Posterior cingulate gyrus (tissue), 11 donors: ENCODE results near the gene CHRNA9.

Experiments used
- DNase-seq, 10 donors: peaks; one replicate each; pipeline versions ENCODE4 v3.0.0 to v3.0.0-alpha.2; 2020 to 2021; ENCODE audit warnings: mixed read lengths in 3 of 10
- intact Hi-C: fragments of 100-400 bp; cut with DNase I; formaldehyde crosslinking; loops from one replicate; pipeline ENCODE4 v1.15.1; 2023

CHRNA9 gene

DNA sequence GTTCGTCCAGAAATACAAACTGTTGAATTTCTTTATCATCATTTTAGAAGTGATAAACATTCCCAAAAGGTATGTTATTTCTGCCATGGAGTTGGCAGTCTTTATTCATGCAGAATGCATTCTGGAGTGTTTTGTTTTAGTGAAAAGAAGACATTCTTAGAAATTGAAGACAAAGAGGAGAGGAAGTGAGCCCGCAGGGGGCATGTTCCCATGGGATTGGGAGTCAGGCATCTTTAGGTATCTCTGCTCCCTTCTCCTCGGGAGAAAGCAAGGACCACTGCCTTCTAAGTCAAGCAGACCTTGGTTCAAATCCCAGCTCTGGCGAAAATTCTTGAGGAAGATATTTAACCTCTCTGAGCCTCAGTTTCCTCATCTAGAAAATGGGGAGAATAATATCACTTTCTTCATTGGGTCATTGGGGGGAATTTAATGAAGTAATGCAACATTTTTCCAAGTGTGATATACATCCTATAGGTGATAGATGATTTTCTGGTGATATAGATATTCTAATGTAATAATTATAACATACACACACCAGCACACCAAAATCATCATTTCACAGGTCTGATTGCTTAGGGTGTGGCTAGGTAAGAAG, 26.5 kb upstream of the CHRNA9 start:
- intact Hi-C loops: loop anchor here (1.0 to 2.0 kb wide), 3 partner anchors 158 to 840 kb away; partner anchors contain the start of gene N4BP2
- DNase-seq: no peak

DNA sequence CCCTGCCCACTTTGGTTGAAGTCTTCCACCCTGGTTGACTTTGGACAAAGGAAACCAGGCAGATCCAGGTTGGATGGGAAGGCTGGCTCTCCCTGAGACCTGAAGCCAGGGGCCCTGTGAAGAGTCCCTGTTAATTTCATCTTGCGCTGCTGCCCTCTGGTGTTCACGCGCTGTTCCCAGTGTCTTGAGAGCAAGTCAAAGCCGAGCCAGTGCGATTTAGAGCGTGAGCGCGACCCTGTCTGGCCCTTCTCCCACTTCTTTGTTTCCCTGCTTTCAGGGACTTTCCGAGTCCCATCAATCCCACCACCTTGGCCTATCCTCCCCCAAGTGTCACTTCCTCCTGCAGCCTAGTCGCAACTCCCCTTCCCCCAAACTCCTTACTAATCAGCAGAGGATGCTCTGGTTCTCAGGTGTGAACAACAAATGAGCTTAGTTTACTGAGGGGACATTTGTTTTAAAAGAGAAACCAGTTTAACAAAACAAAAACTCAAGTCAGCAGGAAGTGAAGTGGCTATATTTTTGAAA, 25.8 kb upstream of the CHRNA9 start:
- intact Hi-C loops: loop anchor here (1.0 to 2.0 kb wide), 3 partner anchors 159 to 841 kb away; partner anchors contain the start of gene N4BP2
- peak; percentile 72 to 98 (median 88) for DNase-seq

DNA sequence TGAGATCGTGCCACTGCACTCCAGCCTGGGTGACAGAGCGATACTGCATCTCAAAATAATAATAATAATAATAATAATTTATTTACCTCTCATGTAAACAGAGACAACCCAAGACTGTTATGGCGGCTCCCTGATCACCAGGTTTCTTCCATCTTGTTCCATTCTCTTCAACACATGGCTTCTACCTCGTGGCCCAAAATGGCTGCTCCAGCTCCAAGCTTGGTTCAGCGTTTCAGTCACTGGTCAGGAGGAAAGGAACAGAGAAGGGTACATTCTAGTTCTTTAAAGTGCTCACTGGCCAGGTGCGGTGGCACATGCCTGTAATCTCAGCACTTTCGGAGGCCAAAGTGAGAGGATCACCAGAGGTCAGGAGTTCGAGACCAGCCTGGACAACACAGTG, 24.9 kb upstream of the CHRNA9 start:
- intact Hi-C loops: no loop called here
- no peak for DNase-seq

DNA sequence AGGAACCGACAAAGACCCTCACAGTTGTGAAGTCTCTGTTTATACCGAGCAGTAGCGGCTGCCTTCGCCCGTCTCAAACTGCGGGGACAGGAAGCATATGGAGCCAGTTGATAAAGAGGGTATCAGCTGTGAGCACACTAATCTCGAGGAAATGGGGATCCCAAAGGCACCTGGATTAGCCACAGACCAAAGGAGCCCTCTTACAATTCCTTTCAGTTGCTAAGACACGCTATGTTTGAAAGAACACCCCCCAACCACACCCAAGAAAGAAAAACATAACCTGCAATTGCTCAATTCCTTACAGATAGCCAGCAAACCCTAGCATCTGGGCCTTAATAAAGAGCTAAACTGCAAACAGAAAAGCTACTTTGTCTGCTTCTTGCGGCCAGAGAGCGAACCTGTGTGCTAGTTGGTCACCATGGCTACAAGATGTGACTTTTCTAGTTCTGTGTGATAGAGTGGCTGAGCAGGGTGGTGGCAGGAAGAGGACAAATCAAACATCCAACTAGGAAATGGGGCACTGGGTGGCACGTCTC, 23.3 kb upstream of the CHRNA9 start:
- intact Hi-C loops: no loop called here
- DNase-seq: no peak

DNA sequence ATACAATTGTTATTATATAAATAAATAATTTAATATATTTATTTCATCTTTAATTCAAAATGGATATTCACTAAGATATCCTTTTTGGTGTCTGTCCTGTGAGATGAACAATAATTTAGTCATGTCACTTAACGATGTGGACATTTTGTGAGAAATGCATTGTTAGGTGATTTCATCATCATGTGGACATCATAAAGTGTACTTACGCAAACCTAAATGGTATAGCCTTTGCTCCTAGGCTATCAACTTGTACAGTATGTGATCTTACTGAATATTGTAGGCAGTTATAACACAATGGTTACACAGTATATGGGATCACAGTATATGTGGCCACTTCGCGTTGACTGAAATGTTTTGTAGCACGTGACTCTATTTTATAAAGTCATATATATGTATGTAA, 20.2 kb upstream of the CHRNA9 start:
- DNase-seq: no peak
- intact Hi-C loops: no loop called here

DNA sequence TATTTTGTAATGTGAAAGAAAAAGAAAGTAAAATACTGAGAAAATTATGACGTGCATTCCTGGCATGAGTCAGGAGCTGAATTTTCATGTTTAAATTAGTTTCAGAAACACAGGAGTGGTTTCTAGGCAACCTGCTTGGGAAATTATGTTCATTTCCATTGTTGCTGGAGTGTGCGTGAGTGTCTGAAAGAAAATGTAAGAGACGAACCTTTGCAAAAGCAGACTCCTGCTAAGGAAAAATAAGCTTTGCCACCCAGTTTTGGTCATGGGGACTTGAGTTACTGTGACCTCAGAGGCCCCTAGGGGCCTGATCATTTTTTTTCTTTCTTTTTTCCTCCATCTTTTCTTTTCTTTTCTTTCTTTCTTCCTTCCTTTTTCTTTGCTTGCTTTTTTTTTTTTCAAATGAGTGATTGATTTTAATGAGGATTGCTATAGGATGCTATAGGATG, 18.8 kb upstream of the CHRNA9 start:
- DNase-seq: no peak
- intact Hi-C loops: no loop called here

DNA sequence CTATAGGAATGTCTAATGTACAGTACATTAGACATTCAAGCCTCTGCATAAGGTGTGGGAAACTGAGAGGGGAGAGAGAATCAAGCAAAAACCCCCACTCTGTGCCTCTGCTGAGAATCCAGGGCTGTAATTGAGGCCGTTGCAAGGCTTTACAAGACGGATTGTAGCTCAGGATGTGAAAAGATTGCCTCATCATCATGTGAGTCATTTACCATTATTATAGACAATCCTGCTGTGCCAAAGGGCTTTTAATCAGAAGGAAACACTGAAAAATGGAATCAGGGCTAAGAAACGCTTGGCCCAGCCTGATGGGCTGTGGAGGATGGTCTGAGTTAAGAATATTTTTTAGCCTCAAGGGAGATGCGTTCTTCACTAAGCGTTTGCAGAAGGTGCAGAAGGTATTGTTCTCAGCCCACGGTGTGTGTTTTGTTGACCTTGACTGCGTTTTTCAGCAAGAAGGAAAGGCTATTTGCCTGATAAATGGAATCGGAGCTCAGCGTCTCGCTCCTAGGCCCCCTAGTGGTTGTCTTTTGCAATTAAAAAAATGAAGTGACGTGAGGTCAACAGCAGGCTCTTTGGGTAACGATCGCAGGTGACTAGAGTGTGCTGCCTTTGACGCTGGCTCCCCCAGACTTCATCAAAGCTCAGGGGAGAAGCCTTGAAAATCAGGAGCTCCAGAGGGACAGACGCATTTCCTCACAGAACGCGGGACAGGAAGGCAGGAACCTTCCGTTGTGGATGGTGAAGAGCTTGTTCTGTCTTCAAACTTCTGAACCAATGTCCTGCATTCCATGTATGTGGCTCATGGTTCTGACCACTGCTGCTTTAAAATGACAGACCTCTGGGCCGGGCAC, 18.1 kb upstream of the CHRNA9 start:
- DNase-seq: peak in 6 of 10 donors; percentile 23 to 86 (median 38)
- intact Hi-C loops: no loop called here

DNA sequence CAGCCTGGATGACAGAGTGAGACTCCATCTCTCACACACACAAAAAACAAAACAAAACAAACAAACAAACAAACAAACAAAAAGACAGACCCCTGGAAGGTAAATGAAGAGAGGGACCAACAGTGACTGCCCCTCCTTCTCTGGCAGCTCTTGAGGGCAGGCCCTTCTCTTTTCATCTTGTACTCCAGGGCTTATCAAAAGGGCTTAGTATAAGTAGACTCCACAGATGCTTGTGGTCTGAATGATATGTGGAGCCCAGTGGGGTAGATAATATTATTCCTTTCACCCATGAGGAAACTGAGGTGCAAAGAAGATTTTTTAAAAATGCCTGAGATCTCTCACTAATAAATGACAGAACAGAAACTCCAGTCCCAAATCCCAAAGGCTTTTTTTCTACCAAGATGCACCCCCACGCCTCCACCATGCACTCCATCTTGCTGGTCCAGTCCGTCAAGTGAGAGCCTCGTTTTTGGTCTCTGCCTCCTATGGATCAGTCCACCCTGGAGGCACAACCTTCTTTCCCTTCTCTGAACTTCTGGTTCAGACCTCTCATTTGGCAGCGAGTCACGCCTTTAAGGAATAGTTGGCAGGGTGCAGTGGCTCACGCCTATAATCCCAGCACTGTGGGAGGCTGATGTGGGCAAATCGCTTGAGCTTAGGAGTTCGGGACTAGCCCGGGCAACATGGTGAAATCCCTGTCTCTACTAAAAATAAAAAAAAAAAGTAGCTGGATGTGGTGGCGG, 17.0 kb upstream of the CHRNA9 start:
- intact Hi-C loops: no loop called here
- no peak for DNase-seq

DNA sequence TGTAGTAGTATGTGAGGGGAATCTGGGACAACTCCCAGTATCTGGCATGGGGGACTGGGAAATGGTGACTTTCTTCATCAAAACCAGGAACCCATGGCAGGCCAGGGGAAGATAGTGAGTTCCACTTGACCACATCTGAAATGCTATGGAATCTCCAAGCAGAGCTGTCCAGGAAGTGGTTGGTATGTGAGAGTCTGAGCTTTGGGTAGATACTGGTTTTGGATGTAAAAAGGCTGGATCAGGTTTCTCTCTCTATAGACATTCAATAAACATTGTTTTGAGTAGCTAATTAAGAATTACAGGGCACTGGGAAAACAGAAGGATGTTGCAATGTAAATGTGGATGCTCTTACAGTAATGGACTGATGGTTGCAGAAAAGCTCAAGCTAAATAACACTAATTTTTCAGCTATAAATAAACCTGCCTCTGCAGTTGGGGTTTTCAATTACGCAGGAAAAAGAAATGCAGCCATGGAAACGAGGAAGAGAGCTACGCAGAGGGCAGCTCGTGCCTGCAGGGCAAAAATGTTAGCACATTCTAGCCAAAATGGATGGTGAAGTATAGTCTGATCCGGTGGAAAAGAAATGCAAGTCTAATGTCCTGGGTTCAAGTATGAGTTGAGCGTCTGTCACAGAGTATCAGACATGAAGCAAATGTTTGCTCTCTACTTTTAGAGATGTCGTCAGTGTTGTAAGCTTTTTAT, 13.4 kb upstream of the CHRNA9 start:
- DNase-seq: no peak
- intact Hi-C loops: no loop called here

DNA sequence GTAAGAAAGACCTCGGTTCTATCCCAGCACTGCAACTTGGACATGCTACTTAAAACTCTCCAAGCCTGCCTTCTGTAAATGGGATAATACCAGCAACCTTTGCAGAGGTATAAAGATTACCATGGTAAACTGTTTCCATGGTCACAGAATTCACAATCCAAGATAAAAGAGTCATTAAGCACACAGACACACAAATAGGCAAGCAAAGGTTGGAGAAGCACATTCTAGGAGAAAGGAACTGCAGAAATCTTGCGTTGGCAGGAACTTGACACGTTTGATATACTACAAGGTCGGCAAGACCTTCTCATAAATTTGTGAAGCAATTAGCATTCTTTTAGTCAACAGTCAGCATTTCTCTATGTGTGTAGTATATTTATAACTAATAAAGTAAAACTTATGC, 12.3 kb upstream of the CHRNA9 start:
- intact Hi-C loops: no loop called here
- no peak for DNase-seq

DNA sequence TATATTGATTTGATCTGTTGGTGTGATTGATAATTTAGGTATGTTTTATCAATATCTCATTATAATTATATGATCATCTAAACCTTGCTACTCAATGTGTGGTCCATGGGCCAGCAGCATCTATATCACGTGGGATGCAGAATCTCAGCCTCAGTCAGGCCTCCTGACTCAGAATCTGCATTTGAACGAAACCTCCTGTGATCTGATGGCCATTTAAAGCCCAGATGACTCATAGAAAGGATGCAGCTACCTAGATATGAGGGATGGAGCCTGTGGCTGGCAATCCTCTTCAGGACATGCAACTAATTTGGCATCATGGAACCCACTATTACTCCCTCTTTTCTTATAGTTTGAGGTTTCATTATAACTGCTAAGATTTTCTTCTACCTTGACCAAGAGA, 11.3 kb upstream of the CHRNA9 start:
- intact Hi-C loops: no loop called here

DNA sequence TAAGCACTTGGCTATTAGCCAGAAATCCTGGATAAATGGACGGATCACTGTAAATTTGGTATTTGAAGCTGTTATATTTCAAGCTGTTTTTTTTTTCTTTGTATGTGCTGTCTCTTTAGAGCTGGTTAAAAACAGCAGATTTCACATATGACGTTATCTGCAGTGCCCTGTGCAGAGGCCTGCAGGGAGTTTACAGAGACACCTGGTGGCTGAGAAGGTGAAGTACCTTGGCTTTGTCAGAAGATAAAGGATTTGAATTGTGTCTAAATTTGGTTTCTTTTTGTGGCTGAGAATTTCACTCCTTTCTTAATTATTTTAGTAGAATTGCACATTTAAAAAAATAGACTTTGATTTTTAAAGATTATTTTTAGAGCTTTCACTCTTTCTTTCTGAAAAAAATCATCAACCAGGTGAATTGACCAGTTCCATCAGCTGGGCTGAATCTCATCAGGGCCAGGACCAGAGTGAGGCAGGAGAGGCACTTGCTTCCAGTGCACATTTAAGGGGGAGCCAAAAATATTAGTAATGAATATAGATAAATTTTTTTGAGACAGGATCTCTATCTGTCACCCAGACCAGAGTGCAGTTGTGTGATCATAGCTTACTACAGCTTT, 9.6 kb upstream of the CHRNA9 start:
- intact Hi-C loops: no loop called here
- peak in 4 of 10 donors; percentile 27 to 92 (median 62) for DNase-seq

More for the DNA sequence above, 11.3 kb upstream of the CHRNA9 start:
- no peak for DNase-seq

DNA sequence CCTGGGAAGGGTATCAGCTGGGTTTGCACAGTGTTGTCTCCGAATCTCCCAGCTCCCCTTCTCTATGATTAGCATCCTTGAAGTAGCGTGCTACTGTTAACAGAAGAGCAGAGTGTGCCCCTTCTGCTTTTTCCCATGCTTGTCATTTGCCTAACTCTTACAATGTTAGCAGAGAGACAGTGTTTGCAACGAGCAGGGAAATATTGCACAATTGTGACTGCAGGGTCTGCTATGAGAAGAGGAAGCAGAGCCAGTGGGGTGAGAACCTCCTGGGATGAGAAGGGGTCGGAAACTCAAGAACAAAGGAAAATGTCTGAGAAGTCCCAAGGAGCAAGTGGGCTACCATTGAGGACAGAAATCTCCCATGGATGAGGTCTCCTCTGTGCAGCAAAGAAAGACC, 7.8 kb upstream of the CHRNA9 start:
- peak in 1 of 10 donors; percentile 70 for DNase-seq
- intact Hi-C loops: no loop called here

DNA sequence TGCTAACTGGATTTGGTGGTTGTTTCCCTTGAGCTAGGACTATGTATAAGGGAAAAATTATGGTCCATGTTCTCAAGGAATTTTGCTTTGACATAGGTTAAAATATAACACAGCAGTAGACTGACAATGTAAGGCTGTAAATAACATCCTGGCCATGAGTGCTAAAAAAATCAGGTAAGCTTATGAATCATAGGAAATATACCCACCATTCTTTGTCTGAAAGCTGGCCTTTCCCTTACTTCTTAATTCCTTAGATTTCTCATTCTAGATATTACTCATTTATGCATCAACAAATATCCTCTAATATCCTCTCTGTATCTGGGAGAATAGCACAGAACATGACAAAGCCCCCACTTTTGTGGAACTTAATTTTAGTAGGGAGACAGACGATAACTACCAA, 6.8 kb upstream of the CHRNA9 start:
- intact Hi-C loops: no loop called here
- DNase-seq: no peak

DNA sequence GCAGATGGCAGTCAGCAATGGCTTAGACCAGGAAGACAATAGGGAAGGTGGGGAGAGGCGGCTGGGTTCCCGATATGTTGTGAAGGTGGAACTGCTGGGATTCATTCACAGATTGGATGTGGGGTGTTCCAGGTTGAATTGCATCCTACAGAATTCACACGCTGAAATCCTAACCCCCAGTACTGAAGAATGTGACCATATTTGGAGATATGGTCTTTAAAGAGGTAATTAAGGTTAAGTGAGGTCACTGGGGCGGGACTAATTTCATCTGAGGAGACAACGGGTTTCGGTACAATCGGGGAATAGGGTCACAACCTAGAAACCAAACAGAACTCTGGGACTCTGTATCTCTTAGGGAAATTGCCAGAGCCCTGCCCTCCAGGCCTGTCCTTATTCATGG, 5.3 kb upstream of the CHRNA9 start:
- no peak for DNase-seq
- intact Hi-C loops: no loop called here

DNA sequence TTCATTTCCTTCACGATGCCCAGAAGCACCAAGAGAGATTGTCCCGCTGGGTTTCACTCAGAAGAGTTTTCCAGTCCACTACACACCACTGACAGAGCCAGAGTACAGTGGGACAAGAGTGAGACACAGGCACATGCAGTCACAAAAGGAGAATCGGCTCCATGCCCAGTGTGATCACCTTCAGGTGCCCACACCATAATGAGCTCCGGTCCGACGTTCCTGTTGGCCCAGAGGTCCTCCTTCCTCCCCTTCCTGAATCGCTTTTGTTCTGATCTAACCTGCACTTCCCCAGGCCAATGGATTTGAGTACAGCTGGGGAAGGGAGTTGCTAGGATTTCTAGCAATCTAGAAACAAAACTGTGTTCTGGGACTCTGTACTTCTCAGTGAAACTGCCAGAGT, 4.6 kb upstream of the CHRNA9 start:
- intact Hi-C loops: no loop called here
- no peak for DNase-seq

DNA sequence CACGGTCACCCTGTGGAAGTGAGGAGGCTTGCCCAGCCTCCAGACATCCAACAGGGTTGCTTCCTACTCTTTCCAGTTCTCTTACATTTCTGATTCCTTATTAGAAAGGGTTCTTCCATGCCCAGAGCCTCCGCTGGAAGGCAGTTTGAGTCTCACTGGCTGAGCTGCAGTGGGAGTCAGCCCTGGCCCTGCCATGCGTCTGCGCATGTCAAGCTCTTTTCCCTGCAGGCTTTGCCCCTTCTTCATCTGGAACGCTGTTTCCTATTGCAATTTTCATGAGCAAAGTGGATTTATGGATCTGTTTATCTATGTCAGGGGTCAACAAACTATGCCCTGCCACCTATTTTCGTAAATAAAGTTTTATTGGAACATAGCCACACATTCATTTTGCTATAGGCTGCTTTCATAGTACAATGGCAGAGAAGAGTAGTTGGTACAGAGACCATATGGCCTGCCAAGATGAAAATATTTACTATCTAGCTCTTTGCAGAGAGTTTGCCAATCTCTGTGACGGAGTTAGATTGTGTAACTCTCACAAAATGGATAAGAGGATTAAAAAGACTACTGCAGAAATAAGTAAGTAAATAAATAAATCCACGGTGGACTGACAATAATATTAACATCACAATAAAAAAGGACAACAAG, 3.9 kb upstream of the CHRNA9 start:
- DNase-seq: peak in 1 of 10 donors; percentile 48
- intact Hi-C loops: no loop called here

DNA sequence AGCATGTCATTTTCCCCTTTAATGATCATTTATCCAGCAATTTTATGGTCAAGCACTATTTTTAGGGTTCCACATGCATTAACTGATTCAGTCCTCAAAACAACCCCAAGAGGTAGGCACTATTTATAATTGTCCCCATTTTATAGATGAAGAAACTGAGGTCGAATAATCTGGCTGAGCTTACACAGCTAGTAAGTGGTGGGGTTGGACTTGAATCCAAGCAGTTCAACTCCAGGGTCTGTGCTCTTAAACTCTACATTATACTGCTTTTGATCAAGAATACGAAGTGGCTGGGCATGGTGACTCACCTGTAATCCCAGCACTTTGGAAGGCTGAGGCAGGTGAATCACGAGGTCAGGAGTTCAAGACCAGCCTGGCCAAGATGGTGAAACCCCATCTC, 3.2 kb upstream of the CHRNA9 start:
- DNase-seq: no peak
- intact Hi-C loops: no loop called here

DNA sequence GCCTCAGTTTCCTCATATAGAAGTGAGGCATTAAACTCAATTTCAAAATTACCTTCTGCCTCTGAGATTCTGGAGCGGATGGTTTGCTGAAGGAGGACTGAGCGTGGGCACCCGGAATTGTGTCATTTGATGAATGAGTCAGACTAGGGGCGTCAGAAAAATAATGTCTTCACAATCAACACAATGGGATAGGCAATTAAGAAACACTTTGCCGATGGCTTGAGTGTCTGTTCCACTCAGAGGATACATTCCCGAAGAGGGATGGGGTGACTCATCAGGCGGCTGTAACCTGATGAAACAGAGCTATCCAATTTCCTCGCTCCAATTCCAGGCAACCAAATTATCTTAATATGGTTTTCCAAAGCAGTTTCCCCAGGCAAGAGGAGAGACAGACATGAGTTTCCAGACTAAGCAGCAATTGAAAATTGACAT, 1.2 kb upstream of the CHRNA9 start:
- intact Hi-C loops: no loop called here
- DNase-seq: no peak
